NCI-H2196 (cell line): Measurements from ENCODE around the gene PFN4.
"Not testable (repeated sequence)": the region's sequence is repeated elsewhere in the genome, so short reads cannot be mapped to it uniquely, and the experiment has no call there.

Source experiments
- DNase-seq: peaks from one replicate; lab custom pipeline; 2025; ENCODE audit not compliant: unreplicated experiment; lab: John Stamatoyannopoulos, UW

The PFN4 gene

DNA sequence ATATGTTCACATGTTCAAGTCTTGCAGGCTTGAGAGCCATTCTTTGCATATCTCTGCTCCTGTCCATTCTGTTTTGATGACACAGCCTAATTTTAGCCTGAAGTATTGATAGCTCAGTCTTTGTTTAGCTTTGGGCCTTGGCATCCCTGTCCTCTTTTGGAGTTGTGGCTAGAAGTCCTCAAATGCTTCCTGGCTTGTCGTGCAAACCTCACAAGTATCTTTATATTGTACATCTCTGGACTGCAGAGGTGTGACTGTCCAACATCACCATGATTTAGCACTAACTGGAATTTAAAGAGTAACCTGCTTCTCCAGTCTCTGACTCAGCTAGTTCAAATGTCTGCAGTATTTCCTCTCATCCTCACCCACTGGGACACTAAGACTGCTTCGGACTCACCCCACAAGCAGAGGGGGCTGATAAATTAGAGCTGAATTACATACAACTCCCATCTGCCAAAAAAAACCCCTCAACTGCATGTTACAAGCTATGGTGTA, 11.7 kb downstream of the PFN4 start:
- no peak for DNase-seq

DNA sequence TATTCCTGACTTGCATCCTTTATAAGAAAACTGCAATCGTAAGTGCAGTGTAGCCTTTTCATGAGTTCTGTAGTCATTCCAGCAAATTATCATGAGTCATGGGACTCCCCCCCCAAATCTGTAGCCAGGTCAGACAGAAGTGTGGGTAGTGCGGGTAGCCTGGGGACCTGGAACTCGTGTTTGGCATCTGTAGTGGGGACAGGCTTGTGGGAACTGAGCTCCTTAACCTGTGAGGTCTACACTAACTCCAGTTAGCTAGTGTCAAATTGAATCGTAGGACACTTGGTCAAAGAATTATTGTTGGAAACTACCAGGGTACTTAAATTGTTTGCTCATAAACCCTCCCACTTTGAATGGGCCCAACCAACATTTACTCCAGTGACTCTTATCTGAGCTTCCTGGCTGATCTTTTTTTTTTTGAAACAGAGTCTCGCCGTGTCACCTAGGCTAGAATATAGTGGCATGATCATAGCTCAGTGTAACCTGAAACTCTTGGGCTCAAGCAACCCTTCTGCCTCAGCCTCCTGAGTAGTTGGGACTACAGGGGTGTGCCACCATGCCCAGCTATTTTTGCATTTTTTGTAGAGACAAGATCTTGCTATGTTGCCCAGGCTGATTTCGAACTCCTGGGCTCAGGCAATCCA, 12.4 kb downstream of the PFN4 start:
- DNase-seq = no peak

DNA sequence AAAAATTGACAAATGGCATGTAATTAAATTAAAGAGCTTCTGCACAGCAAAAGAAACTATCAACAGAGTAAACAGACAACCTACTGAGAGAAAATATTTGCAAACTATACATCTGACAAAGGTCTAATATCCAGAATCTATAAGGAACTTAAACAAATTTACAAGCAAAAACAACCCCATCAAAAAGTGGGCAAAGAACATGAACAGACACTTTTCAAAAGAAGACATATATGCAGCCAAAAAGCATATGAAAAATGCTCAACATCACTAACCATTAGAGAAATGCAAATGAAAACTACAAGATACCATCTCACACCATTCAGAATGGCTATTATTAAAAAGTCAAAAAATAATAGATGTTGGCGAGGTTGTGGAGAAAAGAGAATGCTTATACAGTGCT, 13.7 kb downstream of the PFN4 start:
- not testable (repeated sequence) for DNase-seq

DNA sequence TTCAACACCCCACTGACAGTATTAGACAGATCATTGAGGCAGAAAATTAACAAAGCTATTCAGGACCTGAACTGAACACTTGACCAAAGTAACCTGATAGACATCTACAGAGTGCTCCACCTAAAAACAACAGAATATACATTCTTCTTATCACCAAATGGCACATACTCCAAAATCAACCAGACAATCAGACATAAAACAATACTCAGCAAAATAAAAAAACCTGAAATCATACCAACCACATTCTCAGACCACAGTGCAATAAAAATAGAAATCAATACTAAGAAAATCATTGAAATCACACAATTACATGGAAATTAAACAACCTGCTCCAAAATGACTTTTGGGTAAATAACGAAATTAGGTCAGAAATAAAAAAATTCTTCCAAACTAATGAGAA, 15.8 kb downstream of the PFN4 start:
- no peak for DNase-seq

DNA sequence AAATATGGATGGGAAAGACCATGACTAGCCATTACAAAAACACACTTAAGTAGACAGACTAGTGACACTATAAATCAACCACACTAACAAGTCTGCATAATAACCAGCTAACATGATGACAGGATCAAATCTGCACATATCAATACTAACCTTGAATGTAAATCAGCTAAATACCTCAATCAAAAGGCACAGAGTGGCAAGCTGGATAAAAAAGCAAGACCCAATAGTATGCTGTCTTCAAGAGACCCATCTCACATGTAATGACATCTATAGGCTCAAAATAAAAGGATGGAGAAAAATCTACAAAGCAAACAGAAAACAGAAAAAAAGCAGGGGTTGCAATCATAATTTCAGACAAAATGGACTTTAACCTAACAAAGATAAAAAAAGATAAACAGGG, 16.3 kb downstream of the PFN4 start:
- DNase-seq = no peak

DNA sequence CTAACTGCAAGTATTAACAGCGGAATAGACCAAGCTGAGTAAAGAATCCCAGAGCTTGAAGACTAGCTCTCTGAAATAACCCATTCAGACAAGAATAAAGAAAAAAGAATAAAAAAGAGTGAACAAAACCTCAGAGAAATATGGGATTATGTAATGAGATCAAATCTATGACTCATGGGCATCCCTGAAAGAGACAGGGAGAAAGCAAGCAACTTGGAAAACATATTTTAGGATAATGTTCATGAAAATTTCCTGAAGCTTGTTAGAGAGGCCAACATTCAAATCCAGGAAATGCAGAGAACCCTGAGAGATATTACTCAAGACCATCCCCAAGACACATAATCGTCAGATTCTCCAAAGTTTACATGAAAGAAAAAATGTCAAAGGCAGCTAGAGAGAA, 17.3 kb downstream of the PFN4 start:
- DNase-seq = no peak

DNA sequence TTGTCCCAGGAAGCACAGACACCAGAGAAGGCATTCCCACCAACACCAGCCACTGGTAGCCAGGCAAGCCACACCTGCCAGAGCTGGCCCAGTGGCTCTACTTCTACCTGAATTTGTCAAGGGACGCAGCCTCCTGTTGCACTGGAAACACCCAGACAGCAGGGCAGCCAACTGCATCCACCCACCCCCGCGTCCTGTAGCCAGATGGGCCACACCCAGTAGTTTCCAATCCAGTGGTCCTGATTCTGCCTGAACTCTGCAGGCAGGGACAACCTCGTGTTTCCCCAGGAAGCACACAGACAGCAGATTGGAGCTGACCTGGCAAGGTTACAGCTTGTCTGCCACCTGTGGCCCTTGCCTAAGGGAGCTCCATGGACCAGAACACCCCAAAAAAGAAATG, 18.2 kb downstream of the PFN4 start:
- no peak for DNase-seq

DNA sequence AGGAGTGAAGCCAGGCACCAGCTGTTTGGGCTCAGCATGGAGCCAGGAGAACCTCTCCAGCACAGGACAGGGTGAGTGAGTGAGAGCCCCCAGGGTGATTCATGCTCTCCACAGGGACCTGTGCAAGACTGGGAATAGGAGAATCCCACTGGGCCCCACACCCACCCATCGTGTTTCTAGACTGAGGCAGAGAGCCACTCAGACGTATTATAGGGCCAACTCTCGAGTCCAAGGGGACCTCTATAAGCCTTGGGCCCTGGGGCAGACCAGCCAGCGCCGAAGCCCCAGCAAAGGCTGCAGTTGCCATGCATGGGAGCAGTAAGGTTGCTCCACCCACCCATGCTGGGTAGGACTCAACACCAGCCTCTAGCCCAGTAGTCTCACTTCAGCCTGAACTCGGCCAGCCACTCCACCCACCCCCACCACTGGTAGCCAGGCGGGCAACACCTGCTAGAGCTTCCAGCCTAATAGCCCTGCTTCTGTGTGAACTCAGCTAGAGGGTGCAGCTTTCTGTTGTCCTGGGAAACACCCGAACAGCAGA, 19.0 kb downstream of the PFN4 start:
- DNase-seq = no peak

DNA sequence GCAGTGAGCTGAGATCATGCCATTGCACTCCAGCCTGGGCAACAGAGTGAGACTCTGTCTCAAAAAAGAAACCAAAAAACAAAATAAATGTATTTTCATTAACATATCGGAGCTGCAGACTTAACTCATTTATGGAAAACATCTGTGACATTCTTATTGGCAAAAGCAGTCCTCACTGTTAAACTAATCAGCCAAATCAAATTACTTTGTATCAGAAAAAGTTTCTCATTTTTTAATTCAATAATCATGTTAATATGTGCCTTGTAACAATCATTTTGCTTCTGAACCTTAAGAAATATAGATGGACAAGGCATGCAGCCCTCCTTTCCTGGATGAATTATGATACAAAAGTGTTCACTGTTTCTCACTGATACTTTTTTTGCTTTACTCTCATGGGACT, 20.5 kb downstream of the PFN4 start:
- DNase-seq = no peak

DNA sequence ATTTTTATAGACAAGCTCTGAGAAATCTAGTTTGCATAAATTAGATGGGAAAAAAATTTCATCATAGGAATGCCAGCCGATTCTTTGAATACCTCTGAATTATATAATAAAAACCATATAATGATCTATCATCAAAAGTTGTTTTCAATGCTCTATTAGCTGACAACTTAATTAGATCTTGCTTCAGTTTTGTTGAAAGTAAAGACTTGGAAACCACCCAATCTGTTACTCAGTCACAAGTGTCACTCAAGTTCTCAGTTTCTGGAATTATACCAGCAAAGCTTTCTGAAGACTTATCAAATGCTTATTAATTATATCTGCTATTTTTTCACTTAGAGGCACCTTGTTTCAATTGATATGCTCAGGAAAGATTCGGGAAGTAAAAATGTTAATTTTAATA, 21.1 kb downstream of the PFN4 start:
- no peak for DNase-seq

DNA sequence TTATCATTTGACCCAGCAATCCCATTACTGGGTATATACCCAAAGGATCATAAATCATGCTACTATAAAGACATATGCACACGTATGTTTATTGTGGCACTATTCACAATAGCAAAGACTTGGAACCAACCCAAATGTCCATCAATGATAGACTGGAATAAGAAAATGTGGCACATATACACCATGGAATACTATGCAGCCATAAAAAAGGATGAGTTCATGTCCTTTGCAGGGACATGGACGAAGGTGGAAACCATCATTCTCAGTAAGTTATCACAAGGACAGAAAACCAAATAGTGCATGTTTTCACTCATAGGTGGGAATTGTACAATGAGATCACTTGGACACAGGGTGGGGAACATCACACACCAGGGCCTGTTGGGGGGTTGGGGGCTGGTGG, 22.4 kb downstream of the PFN4 start:
- not testable (repeated sequence) for DNase-seq

DNA sequence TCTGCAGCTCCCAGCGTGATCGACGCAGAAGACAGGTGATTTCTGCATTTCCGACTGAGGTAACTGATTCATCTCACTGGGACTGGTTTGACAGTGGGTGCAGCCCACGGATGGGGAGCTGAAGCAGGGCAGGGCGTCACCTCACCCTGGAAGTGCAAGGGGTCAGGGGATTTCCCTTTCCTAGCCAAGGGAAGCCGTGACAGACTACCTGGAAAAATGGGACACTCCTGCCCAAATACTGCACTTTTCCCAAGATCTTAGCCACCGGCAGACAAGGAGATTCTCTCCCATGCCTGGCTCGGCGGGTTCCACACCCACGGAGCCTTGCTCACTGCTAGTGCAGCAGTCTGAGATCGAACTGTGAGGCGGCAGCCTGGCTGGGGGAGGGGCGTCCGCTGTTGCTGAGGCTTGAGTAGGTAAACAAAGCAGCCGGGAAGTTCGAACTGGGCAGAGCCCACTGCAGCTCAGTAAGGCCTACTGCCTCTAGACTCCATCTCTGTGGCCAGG, 27.9 kb downstream of the PFN4 start:
- DNase-seq = not testable (repeated sequence)

DNA sequence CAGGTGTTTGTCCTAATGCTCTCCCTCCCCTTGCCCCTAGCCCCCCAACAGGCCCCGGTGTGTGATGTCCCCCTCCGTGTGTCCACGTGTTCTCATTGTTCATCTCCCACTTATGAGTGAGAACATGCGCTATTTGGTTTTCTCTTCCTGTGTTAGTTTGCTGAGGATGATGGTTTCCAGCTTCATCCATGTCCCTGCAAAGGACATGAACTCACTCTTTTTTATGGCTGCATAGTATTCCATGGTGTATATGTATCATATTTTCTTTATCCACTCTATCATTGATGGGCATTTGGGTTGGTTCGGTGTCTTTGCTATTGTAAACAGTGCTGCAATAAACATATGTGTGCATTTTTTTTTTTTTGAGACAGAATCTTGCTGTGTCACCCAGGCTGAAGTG, 29.9 kb downstream of the PFN4 start:
- not testable (repeated sequence) for DNase-seq

DNA sequence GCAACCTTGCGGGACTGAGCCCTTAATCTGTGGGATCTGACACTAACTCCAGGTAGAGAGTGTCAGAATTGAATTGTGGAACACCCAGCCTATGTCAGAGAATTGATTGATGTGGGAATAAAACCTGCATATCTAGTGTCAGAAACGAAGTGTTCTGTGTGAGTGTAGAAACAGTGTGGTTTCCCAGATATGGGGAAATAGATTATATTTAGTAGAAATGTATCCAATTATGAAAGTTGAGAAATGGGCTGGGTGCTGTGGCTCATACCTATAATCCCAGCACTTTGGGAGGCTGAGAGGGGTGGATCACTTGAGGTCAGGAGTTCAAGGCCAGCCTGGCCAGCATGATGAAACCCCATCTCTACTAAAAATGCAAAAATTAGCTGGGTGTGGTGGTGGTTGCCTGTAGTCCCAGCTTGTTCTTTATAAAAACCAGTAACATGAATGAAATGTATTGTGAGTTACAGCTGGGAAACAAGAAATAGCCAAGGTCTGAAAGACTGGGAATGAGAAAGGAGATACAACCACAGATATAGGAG, 34.2 kb downstream of the PFN4 start:
- DNase-seq = no peak

DNA sequence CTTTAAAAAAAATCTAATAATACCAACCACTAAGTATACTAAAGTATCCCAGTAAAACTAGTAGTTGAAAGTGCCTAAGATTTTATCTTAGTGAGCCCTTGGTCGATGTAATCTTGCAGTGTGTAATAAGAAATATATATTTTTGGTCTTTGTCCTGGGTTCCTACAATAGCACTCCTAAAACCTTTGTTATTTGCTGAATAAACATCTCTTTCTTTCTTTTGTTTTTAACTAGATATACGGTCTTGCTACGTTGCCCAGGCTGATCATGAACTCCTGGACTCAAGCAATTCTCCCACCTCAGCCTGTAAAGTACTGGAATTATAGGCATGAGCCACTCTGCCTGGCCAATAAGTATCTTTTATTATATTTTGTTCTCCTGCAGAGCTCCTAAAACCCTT, 36.1 kb downstream of the PFN4 start:
- DNase-seq = no peak

DNA sequence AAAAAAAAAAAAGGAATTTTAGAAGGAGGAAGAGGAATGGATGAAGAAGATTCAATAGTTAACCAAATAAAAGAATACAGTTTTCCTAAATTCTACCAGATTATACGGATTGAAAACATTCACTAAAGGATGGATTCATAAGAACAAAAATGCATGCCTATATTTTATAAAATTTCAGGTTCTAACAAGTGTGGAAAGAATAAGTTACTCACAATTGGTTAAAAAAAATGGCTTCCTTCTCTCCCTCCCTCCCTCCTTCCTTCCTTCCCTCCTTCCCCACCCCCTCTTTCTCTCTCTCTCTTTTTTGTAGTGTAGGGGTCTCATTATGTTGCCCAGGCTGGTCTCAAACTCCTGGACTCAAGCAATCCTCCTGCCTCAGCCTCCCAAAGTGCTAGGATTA, 36.9 kb downstream of the PFN4 start:
- DNase-seq = no peak

DNA sequence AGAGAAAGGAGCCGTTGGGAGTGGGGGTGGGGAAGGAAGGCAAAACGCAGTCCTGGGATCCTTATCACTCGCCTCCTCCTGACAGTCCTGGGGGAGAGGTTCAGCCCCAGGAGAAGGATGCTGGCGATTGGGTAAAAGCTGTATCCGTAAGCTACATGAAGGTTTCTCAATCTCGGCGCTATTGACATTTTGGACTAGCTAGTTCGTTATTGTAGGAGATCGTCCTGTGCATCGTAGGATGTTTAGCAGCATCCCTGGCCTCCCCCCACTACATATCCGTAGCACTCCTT, 38.0 kb downstream of the PFN4 start:
- DNase-seq = no peak

DNA sequence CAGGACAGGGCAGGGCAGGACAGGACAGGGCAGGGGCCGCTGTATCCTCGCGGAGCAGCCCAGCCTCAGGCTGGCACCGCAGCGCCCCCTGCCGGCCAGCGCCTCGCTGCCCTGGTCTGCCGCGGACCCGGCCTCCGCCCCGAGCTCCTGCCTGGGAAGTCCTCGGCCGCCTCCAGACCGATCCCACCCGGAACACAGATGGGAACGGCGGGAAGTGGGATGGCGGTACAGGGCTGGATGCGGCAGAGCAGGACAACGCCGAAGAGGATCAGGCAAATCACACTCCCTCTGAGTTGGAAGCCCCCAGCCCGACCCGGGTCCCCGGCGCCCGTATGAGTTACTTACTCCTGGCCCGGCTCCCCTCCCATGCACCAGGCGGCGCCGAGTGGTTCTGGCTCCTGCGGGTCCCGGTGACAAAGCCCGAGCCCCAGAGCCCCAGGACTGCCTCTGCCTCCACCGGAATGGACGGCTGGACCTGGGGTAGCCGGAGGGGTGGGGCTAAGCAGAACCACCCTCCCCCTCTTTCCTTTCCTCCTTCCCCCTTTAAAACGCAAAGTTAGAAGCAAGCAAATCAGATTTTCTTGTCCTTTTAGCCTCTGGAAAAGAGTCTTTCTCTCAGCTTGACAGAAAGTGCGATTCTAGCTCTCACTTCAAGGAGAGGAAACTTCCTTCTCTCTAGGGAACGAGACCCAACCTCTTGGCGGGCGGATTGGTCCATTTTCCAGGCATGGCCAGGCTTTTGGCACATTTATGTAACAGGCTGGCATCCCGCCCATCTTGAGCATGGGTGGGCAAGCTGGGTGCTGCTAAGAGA, 38.5 kb downstream of the PFN4 start, which contains the start of gene TP53I3:
Gene TP53I3, minus strand, starts transcription at position 449 of the 814 bp plus-strand sequence. CDS start 508 bp downstream, outside the sequence.
- DNase-seq = peak; percentile 86

DNA sequence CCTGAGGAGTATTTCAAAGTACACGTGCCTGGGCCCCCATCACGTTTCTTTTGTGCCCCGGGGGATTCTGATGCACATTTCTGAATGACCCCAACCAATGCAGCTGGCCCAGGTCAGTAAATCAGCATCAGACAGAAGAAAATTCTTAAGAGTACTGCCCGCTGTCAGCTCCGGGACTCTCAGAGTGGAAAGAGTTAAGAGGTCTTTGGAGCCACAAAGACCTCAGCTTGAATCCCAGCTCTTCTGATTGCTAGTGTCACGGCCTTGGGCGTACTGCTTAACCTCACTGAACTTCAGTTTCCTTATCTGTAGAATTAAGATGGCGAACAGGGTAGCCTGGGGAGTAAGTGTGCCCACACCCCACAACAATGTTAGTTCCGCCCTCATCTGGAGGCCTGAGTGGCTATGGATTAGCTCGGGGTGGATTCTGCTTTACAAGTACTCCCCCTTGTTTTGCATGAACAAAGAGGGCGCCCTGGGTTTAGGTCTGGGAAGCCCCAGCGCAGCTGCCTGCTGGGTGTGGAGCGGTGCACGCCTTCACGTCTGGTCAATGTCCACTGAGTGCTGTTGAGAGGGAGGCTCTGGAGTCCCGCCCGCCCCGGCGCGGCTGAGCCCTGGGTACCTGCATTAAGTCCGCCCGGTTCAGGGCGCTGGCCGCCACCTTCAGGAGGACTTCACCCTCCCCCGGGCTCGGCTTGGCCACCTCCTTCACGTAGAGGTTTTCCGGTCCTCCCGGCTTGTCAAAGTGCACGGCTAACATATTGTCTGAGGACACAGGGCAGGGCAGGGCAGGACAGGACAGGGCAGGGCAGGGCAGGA, 39.4 kb downstream of the PFN4 start:
- DNase-seq = peak; percentile 62

DNA sequence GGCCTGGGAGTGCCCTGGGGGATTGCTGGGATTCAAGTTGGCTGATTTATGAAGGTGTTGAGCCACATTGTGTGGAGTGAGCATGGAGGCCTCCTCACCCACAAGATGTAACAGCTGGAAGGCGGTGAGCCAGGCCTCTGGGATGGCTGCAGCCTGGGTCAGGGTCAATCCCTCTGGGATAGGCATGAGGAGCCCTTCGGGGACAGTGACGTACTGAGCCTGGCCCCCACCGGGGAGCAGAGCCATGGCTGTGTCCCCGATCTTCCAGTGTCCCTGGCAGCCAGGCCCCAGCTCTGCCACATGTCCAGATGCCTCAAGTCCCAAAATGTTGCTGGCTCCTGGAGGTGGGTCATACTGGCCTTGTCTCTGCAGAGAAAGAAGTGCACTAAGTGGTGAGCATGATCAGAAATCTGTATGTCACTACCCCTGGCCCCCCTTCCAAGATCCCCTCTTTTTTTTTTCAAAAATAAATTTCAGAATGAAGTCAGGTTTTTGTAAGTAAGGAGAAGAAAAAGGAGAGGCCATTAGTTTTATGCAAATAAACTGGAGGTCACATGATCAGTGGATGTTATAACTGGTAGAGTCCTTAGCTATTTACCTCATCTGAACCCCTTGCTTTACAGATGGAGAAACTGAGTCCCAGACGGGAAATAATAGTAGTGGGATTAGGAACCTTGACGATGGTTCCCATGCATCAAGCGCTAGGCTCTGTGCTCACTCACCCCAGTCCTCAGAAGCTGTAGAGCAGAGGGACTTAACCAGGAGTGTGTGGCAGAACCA, 40.2 kb downstream of the PFN4 start:
- DNase-seq = no peak
